H1 (cell line): ENCODE results near the gene FES. TPM values are rescaled to one million over a fixed set of nuclear protein-coding genes. Genes with fewer than 3 reads are reported as not detected.
"Not testable (repeated sequence)": the region's sequence is repeated elsewhere in the genome, so short reads cannot be mapped to it uniquely, and the experiment has no call there.

Experiments used
- CTCF ChIA-PET: fragments of 300-600 bp; sonication (Branson Sonifier 250); formaldehyde crosslinking; loops from one replicate; lab custom pipeline; 2021; ENCODE audit not compliant: partially characterized antibody; lab: Charles Lee
- POLR2A ChIA-PET: fragments of 300-600 bp; sonication (Branson Sonifier 250); formaldehyde crosslinking; loops from one replicate; lab custom pipeline; 2021; ENCODE audit warnings: inconsistent platforms; ENCODE audit not compliant: partially characterized antibody; lab: Charles Lee
- DNase-seq, 2 experiments: peaks; one replicate each; pipeline versions ENCODE4 v3.0.0 to v3.0.0-alpha.2; 2010 to 2022; ENCODE audit warnings: low spot score in 2 of 2, low read depth in 1 of 2, mixed read lengths in 1 of 2
- FAIRE-seq: peaks from 2 replicates; lab custom pipeline; 2011; peaks lifted over from hg19 to GRCh38; lab: Jason Lieb, UNC
- H2AFZ ChIP-seq: 2 replicates; pipeline ENCODE4 v1.8.1; 2012; ENCODE audit warnings: low read length, inconsistent platforms
- H2AK5ac ChIP-seq: 2 replicates; pipeline ENCODE4 v1.6.1; 2013; ENCODE audit warnings: low read depth, low read length
- H2BK120ac ChIP-seq: replicated peaks from 2 replicates; pipeline ENCODE3; 2013; ENCODE audit warnings: low read depth, low read length, inconsistent platforms
- H2BK12ac ChIP-seq: 2 replicates; pipeline ENCODE4 v1.6.1; 2013; ENCODE audit warnings: low read depth, low read length
- H2BK15ac ChIP-seq: 2 replicates; pipeline ENCODE4 v1.6.1; 2013; ENCODE audit warnings: low read length
- H2BK20ac ChIP-seq: 2 replicates; pipeline ENCODE4 v1.6.1; 2013; ENCODE audit warnings: low read length
- H2BK5ac ChIP-seq: 2 replicates; pipeline ENCODE4 v1.6.1; 2013; ENCODE audit warnings: low read depth, low read length
- H3K14ac ChIP-seq: 2 replicates; pipeline ENCODE4 v1.6.1; 2013; ENCODE audit warnings: inconsistent platforms; ENCODE audit not compliant: insufficient read length
- H3K18ac ChIP-seq: 2 replicates; pipeline ENCODE4 v1.6.1; 2013; ENCODE audit warnings: low read length; ENCODE audit errors: extremely low read depth
- H3K23ac ChIP-seq: 2 replicates; pipeline ENCODE4 v1.6.1; 2013; ENCODE audit warnings: inconsistent platforms; ENCODE audit not compliant: insufficient read length
- H3K23me2 ChIP-seq: 2 replicates; pipeline ENCODE4 v1.6.1; 2013; ENCODE audit warnings: low read depth, low read length
- H3K27ac ChIP-seq: 2 replicates; pipeline ENCODE4 v1.6.1; 2011; ENCODE audit warnings: low read depth, low read length, inconsistent platforms
- H3K27me3 ChIP-seq, 4 experiments: replicated peaks in 1 of 4; 1 replicate in 1 of 4; 2 replicates in 3 of 4; pipeline versions ENCODE4 v1.6.1 to v1.8.1; 2011 to 2013; ENCODE audit warnings: low read length in 3 of 4, mild to moderate bottlenecking in 3 of 4, inconsistent platforms in 2 of 4, mixed read lengths in 2 of 4, moderate library complexity in 1 of 4; ENCODE audit not compliant: control insufficient read depth in 3 of 4, insufficient read depth in 3 of 4; ENCODE audit errors: extremely low read depth in 1 of 4
- H3K36me3 ChIP-seq, 4 experiments: 2 replicates each; pipeline versions ENCODE4 v1.6.1 to v1.8.1; 2011 to 2013; ENCODE audit warnings: mild to moderate bottlenecking in 4 of 4, low read length in 3 of 4, moderate library complexity in 2 of 4, control low read depth in 1 of 4, inconsistent platforms in 1 of 4; ENCODE audit not compliant: insufficient read depth in 4 of 4, control insufficient read depth in 2 of 4
- H3K4ac ChIP-seq: replicated peaks from 2 replicates; pipeline ENCODE3; 2013; ENCODE audit warnings: low read length, low read depth, mixed read lengths, inconsistent platforms; ENCODE audit not compliant: insufficient read length
- H3K4me1 ChIP-seq, 4 experiments: replicated peaks in 1 of 4; 1 replicate in 1 of 4; 2 replicates in 3 of 4; pipeline versions ENCODE4 v1.6.1 to v1.8.1; 2011 to 2013; ENCODE audit warnings: low read length in 3 of 4, inconsistent platforms in 2 of 4, mixed read lengths in 1 of 4; ENCODE audit not compliant: insufficient read depth in 4 of 4, control insufficient read depth in 3 of 4
- H3K4me2 ChIP-seq, 2 experiments: 2 replicates each; pipeline versions ENCODE4 v1.6.1 to v1.8.1; 2011 to 2013; ENCODE audit warnings: low read depth in 2 of 2, low read length in 2 of 2, control low read depth in 1 of 2, inconsistent platforms in 1 of 2, mild to moderate bottlenecking in 1 of 2; ENCODE audit not compliant: insufficient read depth in 1 of 2
- H3K4me3 ChIP-seq, 4 experiments: fragments of 200-600, 300-600 bp in 1 of 4; sonication (generic), shearing (Covaris generic), sonication (Bioruptor Twin) in 1 of 4; 2 replicates each; pipeline versions ENCODE4 v1.5.1 to v1.8.1; 2011 to 2016; ENCODE audit warnings: low read length in 4 of 4, low read depth in 3 of 4, control low read depth in 2 of 4, inconsistent platforms in 2 of 4, mild to moderate bottlenecking in 2 of 4, mixed read lengths in 1 of 4, moderate library complexity in 1 of 4; ENCODE audit not compliant: insufficient read depth in 2 of 4; ENCODE audit errors: extremely low read depth in 1 of 4
- H3K56ac ChIP-seq: replicated peaks from 2 replicates; pipeline ENCODE3; 2013; ENCODE audit warnings: low read depth, mild to moderate bottlenecking, mixed read lengths, low read length, inconsistent platforms; ENCODE audit not compliant: insufficient read length
- H3K79me1 ChIP-seq: 2 replicates; pipeline ENCODE4 v1.6.1; 2013; ENCODE audit warnings: low read depth, low read length, control low read depth
- H3K79me2 ChIP-seq, 2 experiments: 2 replicates each; pipeline versions ENCODE4 v1.6.1 to v1.8.1; 2012 to 2013; ENCODE audit warnings: low read length in 2 of 2, mild to moderate bottlenecking in 2 of 2, inconsistent platforms in 1 of 2; ENCODE audit not compliant: insufficient read depth in 2 of 2, control insufficient read depth in 1 of 2
- H3K9ac ChIP-seq, 4 experiments: replicated peaks in 1 of 4; 1 replicate in 1 of 4; 2 replicates in 3 of 4; pipeline versions ENCODE4 v1.6.1 to v1.8.1; 2011 to 2013; ENCODE audit warnings: low read depth in 3 of 4, low read length in 3 of 4, control low read depth in 2 of 4, mild to moderate bottlenecking in 2 of 4, moderate library complexity in 2 of 4, inconsistent platforms in 1 of 4; ENCODE audit errors: extremely low read depth in 1 of 4
- H3K9me3 ChIP-seq, 2 experiments: 2 replicates each; pipeline versions ENCODE4 v1.6.1 to v1.8.1; 2012 to 2013; ENCODE audit warnings: mild to moderate bottlenecking in 2 of 2, moderate library complexity in 2 of 2, control low read depth in 1 of 2, inconsistent platforms in 1 of 2, low read depth in 1 of 2, low read length in 1 of 2, mixed read lengths in 1 of 2; ENCODE audit not compliant: insufficient read depth in 2 of 2
- H4K20me1 ChIP-seq, 2 experiments: replicated peaks in 1 of 2; 2 replicates each; pipeline versions ENCODE3 to v1.8.1; 2011 to 2013; ENCODE audit warnings: inconsistent platforms in 2 of 2, low read length in 2 of 2, mild to moderate bottlenecking in 1 of 2; ENCODE audit not compliant: insufficient read depth in 2 of 2, control insufficient read depth in 1 of 2
- H4K5ac ChIP-seq: 2 replicates; pipeline ENCODE4 v1.6.1; 2013; ENCODE audit warnings: low read length, low read depth, mixed read lengths, inconsistent platforms; ENCODE audit not compliant: insufficient read length
- H4K8ac ChIP-seq: 2 replicates; pipeline ENCODE4 v1.8.0; 2013; ENCODE audit warnings: mild to moderate bottlenecking, moderate library complexity, low read length, inconsistent platforms; ENCODE audit not compliant: insufficient read depth; ENCODE audit errors: extremely low read depth
- H4K91ac ChIP-seq: replicated peaks from 2 replicates; pipeline ENCODE3; 2013; ENCODE audit warnings: low read length, mixed read lengths, inconsistent platforms; ENCODE audit not compliant: insufficient read length
- ATF3 ChIP-seq: IDR thresholded peaks from 2 replicates; pipeline ENCODE4 v1.6.1; 2011; ENCODE audit warnings: low read depth, mild to moderate bottlenecking, low read length; ENCODE audit not compliant: insufficient read depth
- CBX5 ChIP-seq: fragments of 300-800, 300-1000 bp; sonication (generic); IDR thresholded peaks from 2 replicates; pipeline ENCODE4 v1.7.1; 2016; ENCODE audit warnings: antibody characterized with exemption, low read length, low read depth
- CTBP2 ChIP-seq: IDR thresholded peaks from 2 replicates; pipeline ENCODE4 v1.7.0; 2011; ENCODE audit warnings: borderline replicate concordance, mild to moderate bottlenecking, moderate library complexity, mixed read lengths, low read length; ENCODE audit not compliant: insufficient read depth, insufficient read length
- MAFK ChIP-seq: IDR thresholded peaks from 2 replicates; pipeline ENCODE4 v1.6.1; 2012; ENCODE audit warnings: low read depth, mild to moderate bottlenecking, improper control_type of control experiment, low read length
- RBBP5 ChIP-seq: IDR thresholded peaks from 2 replicates; pipeline ENCODE4 v1.7.1; 2012; ENCODE audit warnings: low read depth, mild to moderate bottlenecking, inconsistent platforms, low read length, moderate library complexity, borderline replicate concordance
- SAP30 ChIP-seq: fragments of 300-600 bp; sonication (generic); IDR thresholded peaks from 2 replicates; pipeline ENCODE4 v1.7.1; 2012; ENCODE audit warnings: low read length, moderate library complexity, mild to moderate bottlenecking, inconsistent platforms; ENCODE audit not compliant: insufficient read depth, insufficient replicate concordance
- SIRT6 ChIP-seq: IDR thresholded peaks from one replicate; pipeline ENCODE4 v1.7.1; 2012; ENCODE audit warnings: low read length, inconsistent platforms
- WGBS, 2 experiments: shearing (Covaris generic) in 1 of 2; methylation state at CpG; one replicate each; pipeline versions ENCODE4 v1.1.6 to v1.1.7; 2013 to 2015; ENCODE audit warnings: low lambda C conversion rate in 2 of 2, mixed read lengths in 2 of 2, inconsistent platforms in 1 of 2, low coverage in 1 of 2, missing lambda C conversion rate in 1 of 2; ENCODE audit not compliant: insufficient replicate concordance in 2 of 2, insufficient coverage in 1 of 2, insufficient read length in 1 of 2; ENCODE audit errors: extremely low coverage in 1 of 2, missing lambda C conversion rate in 1 of 2; 5-methylcytosine and 5-hydroxymethylcytosine counted together
- polyA plus RNA-seq, 7 experiments: library from polyadenylated mRNA; depleted of rRNA in 3 of 7; stranded (reverse) in 5 of 7; unstranded in 2 of 7; fragments of >200 nt in 5 of 7; fragments of 200-250 nt in 2 of 7; gene quantifications; 1 replicate in 5 of 7; 2 replicates in 1 of 7; 4 replicates in 1 of 7; pipeline versions ENCODE4 v1.2.1 to v1.2.3, GENCODE V29; 2011 to 2013; ENCODE audit warnings: missing spikeins in 2 of 7, mixed read lengths in 2 of 7
- total RNA-seq: library from RNA; stranded (reverse); fragmentation: NEBNext Ultra II Directional; extraction: Animal tissue kit (Norgen Biotek cat#: 25700); gene quantifications from 2 replicates; pipeline ENCODE4 v1.2.1, GENCODE V29; 2021

Gene FES
- total and polyA plus RNA-seq, 2 of the 8 experiments (the other 6 are each of a cell fraction or from before 2014, with no cell fraction given), result 8.5 to 8.6 TPM

GRCh38 chr15:90924375-90924774 is 40.1 kb downstream of the FES start (continued):
- TF ChIP-seq SAP30 (no peak), ATF3 (no peak), SIRT6 (no peak), MAFK (no peak), CBX5 (no peak), RBBP5 (no peak), CTBP2 (no peak)

- H3K4me2 ChIP-seq, POLR2A ChIA-PET, H3K79me2 ChIP-seq, H3K56ac ChIP-seq, H3K79me1 ChIP-seq, H4K5ac ChIP-seq, FAIRE-seq, H3K36me3 ChIP-seq, H2AFZ ChIP-seq, H3K23ac ChIP-seq, H3K27ac ChIP-seq, H4K8ac ChIP-seq, H3K4ac ChIP-seq, H3K4me1 ChIP-seq, H2BK20ac ChIP-seq, H2BK5ac ChIP-seq, H3K14ac ChIP-seq, H2BK12ac ChIP-seq, H4K91ac ChIP-seq, H2BK120ac ChIP-seq, H3K18ac ChIP-seq, H3K9me3 ChIP-seq, H3K27me3 ChIP-seq, H3K4me3 ChIP-seq, H2AK5ac ChIP-seq, H3K9ac ChIP-seq, H3K23me2 ChIP-seq, DNase-seq, H2BK15ac ChIP-seq, H4K20me1 ChIP-seq: not testable (repeated sequence)
- CTCF ChIA-PET, result interaction anchor here (0.7 to 11.1 kb wide), 6 partner anchors 8 to 1396 kb away, joined by 3 to 187 read pairs (median 5); partner anchors contain the start of genes MAN2A2 and UNC45A
- WGBS, 2 experiments, result 95% methylated on average over 10 of the region's 10 CpGs; no CpG with 5 or more reads in 1 of the 2 experiments
Observed at GRCh38 chr15:90926766-90927165, 42.5 kb downstream of the FES start.
